ENCODE measurements around the gene ERICH2.

ERICH2 gene

GRCh38 chr2:170762760-170763159 is 7.4 kb upstream of the ERICH2 start:
- DNase-seq (ENCODE audit: low read depth in 2 of 2): no peak

GRCh38 chr2:170763232-170763631 is 6.9 kb upstream of the ERICH2 start:
- no peak for DNase-seq (ENCODE audit: low read depth in 2 of 2)

DNA sequence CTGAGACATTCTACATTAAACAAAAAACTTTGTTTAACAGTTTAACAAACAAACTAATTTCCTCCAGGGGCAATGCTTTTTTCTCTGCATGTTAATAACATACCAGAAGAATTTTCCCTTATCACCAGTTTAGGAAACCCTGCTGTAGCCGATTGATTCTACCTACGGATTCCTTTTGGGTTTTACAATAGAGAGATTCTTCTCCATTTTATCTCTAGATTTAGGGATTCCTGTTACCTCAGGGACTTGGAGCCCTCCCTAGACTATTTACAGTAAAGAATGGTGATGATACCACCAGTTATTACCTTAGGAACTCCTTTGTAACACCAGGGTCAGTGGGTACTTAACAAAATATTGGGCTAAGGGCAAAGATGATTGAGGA is 5.3 kb upstream of the ERICH2 start:
- no peak for DNase-seq (ENCODE audit: low read depth in 2 of 2)

DNA sequence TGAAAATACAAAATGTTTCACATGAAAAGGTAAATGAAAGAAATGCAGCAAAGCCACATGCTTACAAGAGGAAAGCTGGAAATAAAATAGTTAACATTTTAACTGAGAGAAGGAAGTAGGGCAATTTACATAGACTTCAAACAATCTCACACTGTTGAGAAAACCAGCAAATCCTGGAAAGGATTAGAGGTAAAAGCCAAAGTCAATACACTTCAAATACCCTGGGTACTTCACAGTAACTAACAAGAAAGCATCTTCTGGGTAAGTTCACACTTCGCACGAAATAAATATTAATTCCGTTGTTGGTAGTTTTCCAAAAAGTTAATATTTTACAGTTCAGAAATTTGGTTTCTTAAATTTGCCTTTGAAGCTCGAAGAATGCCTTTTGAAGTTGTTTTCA is 3.5 kb upstream of the ERICH2 start:
- DNase-seq (ENCODE audit: low read depth in 2 of 2): no peak

GRCh38 chr2:170770606-170771420 is 635 bp downstream of the ERICH2 start:
- DNase-seq (ENCODE audit: low read depth in 2 of 2): peak; percentile 33 to 42

DNA sequence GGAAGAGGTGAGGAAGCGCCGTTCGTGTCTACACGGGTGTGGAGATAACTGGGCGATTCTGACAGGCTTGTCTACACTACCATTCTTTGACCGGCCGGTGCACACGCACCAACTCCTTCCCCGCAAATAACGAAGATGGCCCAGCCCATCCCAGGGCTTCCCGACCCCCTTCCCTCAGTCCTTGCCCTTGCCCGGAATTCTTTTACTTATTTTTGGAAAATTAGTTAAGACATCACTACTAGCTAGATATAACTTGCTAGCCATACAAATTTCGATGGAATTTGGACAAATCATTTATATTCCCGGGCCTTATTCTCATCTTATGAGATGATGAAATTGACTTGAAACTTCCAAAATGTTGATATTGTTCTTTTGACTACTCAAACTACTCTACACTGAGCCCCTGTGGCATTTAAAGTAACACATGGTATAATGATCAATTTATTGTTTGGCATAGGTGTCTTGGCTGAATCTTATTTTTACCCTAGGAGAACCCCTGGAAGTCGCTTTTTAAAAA is 1.3 kb downstream of the ERICH2 start:
- no peak for DNase-seq (ENCODE audit: low read depth in 2 of 2)

DNA sequence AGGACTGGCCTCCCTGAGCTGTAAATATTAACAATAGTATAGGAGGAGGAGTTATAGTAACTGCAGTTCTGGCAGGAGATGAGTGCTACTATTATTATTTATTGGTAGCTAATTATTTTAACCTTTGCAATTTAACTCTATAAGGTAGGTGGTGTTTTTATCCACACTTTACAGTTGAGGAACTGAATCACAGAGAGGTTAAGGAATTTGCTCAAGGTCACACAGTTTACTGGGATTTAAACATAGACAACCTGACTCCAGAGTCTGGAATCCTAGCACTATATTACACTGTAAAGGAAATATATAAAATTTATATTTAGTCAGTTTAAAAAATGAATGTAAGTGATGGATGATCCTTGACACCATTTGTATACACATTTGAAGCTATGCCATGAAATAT is 2.1 kb downstream of the ERICH2 start:
- no peak for DNase-seq (ENCODE audit: low read depth in 2 of 2)

DNA sequence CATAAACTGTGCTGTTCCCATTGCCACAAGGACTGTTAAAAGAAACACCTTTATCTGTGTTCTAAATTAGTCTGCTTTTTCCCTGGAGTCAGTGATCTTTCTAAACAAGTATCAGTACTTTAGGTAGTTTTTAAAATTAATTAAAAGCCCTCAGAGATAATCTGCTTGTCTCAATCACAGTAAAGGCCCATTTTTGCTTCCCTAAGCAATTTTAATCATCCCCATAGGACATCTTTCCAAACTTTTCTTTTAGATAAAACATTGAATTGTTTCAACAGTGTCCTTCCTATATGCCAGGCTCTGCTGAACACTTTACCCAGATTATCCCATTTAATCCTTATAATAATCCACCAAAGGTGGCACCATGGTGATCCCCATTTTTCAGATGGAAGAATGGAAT is 3.9 kb downstream of the ERICH2 start:
- no peak for DNase-seq (ENCODE audit: low read depth in 2 of 2)

DNA sequence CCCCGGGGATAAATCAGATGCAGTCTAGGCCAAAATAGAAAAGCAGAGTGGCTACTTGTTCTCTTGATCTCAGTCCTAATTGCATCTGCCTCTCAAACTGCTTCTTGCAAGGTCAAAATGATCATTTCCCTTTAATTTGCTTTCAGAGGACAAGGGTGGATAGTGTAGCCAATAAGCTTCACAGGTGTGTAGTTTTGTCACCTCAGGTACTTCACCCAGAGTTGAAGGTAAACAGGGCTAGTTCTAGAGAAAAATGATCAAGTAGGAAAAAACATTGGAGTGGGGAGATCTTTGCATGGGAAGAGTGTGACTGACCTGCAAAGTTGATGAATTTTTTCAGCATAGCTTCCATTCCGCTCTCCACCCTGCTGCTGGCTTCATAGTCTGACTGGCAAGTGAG is 8.7 kb downstream of the ERICH2 start:
- DNase-seq (ENCODE audit: low read depth in 2 of 2): no peak

DNA sequence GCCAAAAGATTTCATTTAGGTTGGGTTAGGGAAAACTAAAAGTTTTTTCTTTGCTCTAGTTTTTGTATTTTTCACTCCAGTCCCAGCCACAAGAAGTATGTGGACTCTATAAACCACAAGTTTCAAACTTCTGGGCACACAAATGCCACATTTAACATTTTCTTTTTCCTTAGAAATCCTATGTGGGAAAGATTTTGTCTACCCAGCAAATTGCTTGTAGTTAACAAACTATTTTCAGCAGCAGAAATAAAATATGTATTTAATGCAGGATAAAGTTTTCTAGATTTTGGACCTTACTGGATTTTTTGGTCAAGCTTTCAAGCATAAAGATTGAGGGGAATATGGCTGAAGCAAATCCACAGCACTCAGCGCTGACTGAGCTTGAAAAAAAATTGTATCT is 9.1 kb downstream of the ERICH2 start:
- no peak for DNase-seq (ENCODE audit: low read depth in 2 of 2)

GRCh38 chr2:170782673-170783072 is 12.5 kb downstream of the ERICH2 start:
- no peak for DNase-seq (ENCODE audit: low read depth in 2 of 2)

GRCh38 chr2:170783549-170783948 is 13.4 kb downstream of the ERICH2 start:
- no peak for DNase-seq (ENCODE audit: low read depth in 2 of 2)

GRCh38 chr2:170798996-170799395 is 28.8 kb downstream of the ERICH2 start:
- no peak for DNase-seq (ENCODE audit: low read depth in 2 of 2)

GRCh38 chr2:170806548-170806947 is 36.4 kb downstream of the ERICH2 start:
- DNase-seq (ENCODE audit: low read depth in 2 of 2): no peak

DNA sequence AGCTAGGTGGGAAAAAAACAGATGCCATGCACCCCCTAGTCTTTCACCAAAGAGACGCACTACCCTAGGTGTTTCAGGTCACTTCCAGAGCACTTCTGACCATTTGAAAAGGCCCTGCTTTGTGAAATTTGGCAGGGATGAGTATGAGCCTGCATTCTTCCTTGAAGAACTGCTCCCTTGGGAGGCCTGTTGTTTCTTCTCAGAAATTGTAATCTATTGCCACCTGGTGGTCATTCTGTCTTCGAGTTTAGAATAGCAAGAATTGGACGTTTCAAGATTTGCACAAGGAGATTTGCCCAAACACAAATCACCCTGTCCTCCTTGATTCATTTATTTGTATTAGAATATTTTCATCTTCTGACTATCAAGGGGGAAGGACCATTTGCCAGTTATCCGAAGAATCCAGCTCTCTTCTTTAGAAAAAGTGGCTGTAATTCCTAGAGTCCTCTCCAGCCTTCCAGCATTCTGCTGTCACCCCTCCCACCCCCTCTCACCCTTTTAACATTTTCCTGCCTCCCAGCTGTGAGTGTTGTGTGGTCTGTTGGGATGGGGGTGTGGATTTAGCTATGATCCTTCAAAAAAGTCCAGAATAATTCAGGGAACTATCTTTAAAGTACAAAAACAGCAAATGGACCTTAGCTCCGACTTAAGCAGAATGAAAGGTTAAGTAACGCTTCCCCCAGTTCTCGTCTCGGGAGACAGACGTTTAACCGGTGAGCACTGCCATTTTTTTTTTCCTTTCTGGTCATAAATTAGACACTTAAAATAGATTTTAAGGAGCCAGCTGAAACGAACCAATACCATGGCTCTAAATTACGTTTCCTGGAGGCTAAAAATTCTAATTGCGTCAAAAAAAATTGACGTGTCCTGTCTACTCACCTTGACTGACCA is 42.8 kb downstream of the ERICH2 start:
- no peak for DNase-seq (ENCODE audit: low read depth in 2 of 2)

DNA sequence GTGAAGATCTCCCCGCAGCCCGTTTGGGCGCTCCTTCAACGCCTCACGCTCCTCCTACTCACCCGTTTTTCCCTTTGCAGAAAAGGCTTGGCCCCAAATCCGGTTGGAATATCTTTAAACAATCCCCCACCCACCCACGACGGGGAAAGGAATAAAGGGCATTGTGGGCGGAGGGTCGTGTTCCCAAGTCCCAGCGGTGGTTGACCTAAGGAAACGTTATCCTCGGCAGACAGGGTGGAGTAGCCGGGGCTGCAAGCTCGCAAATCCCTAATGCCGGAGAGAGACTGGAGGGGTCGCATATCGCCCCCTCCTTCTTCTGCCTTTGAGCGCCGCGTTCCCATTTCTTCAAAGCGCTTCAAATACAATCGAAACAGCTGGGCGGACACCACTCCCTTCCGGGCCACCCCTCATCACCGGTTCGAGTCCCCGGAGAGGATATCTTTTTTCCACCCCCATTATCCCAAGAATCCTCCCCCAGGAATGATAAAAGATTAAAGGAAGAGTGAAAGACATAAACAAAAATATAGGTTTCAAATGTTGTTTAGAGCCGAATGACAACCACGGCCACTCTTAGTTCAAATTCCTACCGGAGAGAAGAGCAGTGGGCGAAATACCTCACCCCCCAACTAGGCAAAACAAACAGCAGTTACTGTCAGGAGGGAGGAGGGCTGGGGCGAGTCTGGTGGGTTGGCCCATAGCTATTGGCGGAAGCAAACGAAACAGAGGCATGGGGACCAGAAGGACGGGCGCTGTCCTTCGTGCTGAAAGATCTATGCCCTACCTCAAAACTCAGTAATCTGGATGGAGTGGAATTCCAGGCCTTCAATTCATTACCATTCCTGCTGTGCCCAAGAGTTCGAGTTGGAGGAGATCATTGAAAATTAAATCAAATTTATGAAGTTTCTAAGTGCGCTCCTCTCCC is 43.7 kb downstream of the ERICH2 start:
- no peak for DNase-seq (ENCODE audit: low read depth in 2 of 2)

DNA sequence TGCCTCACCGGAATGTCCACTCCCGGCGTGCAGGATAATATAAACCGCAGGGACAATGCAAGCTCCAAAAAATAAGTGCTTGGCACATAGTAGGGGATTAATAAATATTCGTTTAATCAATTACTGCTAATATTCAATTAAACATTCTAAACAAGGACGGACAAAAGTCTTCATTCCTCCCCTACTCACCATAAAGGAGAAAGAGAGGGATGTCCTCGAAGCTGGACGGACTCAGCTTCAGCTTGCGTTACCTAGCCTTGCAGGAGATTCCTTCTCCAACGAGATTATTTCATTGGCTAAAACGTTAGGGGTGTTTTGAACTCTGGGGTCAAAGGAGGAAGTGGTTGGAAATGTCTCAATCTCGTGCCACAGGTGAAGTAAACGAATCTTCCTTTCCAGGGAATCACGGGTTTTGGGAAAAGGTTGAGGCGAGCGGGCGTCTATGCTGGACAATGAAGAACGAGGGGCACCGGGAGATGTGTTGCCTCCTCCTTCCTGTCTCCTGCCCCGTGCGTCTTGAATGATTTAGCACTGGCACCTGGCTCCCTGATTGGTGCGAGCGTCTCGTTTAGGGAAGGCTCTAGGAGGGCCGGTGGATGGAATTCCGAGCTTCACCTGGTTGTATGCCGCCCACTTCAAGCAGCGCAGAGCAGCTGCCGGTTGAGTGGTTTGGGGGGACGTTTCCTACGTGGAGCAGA is 44.5 kb downstream of the ERICH2 start:
- no peak for DNase-seq (ENCODE audit: low read depth in 2 of 2)

DNA sequence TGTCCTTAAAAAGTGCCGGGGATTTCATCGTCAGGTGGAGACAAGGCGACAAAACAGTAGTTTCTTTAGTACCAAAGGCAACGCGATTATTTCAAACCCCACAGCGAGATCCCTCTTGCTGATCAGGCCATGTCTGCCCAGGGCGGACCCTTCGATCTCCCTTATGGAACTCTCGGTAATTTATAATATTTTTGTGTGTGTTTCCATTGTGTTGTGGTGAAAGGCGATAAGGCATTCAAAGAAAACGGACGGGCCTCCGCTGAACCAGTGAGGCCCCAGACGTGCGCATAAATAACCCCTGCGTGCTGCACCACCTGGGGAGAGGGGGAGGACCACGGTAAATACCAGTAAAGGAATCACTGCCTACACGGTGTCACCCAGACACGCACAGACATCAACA is 45.1 kb downstream of the ERICH2 start:
- no peak for DNase-seq (ENCODE audit: low read depth in 2 of 2)

DNA sequence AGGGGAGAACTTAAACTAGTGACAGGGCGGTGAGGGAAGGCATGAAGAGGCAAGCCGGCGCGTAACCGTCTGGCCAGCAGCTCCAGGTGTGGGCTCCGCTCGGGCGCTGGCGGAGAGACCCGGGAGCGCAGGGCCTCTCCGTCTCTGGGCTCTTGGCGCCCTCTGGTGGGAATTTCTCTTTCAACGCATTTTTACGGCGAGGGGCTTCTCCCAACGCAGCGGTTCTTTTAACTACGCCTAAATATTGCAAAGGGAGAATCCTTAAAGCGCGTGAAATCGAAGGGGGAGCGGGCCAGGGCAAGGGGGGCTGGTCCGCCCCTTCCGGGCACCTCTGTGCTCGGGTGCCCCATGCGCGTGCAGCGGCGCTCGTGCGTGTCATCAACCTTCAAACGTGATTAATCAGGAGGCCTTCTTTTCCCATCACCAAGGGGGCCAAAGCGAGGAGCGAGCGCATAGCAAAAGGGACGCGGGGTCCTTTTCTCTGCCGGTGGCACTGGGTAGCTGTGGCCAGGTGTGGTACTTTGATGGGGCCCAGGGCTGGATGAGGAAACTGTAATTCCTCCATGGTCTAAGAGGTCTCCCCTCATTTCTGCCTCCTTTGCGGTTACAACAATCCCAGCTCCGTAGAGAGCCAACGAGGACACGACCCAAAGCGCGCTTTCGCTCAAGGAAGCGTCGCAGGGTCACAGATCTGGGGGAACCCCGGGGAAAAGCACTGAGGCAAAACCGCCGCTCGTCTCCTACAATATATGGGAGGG is 45.7 kb downstream of the ERICH2 start:
- peak; percentile 21 to 35 for DNase-seq (ENCODE audit: low read depth in 2 of 2)

DNA sequence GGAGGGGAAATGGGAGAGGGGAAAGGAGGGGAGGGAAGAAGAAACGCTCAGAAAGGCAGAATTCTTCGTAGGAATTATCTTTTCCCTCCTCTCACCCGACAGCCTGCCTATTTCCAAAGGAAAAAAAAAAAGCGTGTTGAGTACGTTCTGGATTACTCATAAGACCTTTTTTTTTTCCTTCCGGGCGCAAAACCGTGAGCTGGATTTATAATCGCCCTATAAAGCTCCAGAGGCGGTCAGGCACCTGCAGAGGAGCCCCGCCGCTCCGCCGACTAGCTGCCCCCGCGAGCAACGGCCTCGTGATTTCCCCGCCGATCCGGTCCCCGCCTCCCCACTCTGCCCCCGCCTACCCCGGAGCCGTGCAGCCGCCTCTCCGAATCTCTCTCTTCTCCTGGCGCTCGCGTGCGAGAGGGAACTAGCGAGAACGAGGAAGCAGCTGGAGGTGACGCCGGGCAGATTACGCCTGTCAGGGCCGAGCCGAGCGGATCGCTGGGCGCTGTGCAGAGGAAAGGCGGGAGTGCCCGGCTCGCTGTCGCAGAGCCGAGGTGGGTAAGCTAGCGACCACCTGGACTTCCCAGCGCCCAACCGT is 46.4 kb downstream of the ERICH2 start, which contains the start of gene GAD1:
TSS of gene GAD1 (plus strand) at position 384 of the 589 bp plus-strand sequence. CDS start 1,705 bp downstream, outside the sequence.
- peak in 1 of 2 donors; percentile 22 for DNase-seq (ENCODE audit: low read depth in 2 of 2)

Measured in stimulated activated CD8-positive, alpha-beta memory T cell treated with anti-CD3 and anti-CD28 coated beads, Interleukin-2, amount 100 ng/mL, for 1 hour (primary cell).